H1 (cell line): Measurements from ENCODE around the gene EPB41L3. TPM values are rescaled to one million over a fixed set of nuclear protein-coding genes. Genes with fewer than 3 reads are reported as not detected.

Experiments used
- CTCF ChIA-PET: fragments of 300-600 bp; sonication (Branson Sonifier 250); formaldehyde crosslinking; loops from one replicate; lab custom pipeline; 2021; ENCODE audit not compliant: partially characterized antibody; lab: Charles Lee
- POLR2A ChIA-PET: fragments of 300-600 bp; sonication (Branson Sonifier 250); formaldehyde crosslinking; loops from one replicate; lab custom pipeline; 2021; ENCODE audit warnings: inconsistent platforms; ENCODE audit not compliant: partially characterized antibody; lab: Charles Lee
- DNase-seq, 2 experiments: peaks; one replicate each; pipeline versions ENCODE4 v3.0.0 to v3.0.0-alpha.2; 2010 to 2022; ENCODE audit warnings: low spot score in 2 of 2, low read depth in 1 of 2, mixed read lengths in 1 of 2
- FAIRE-seq: peaks from 2 replicates; lab custom pipeline; 2011; peaks lifted over from hg19 to GRCh38; lab: Jason Lieb, UNC
- H2AFZ ChIP-seq: 2 replicates; pipeline ENCODE4 v1.8.1; 2012; ENCODE audit warnings: low read length, inconsistent platforms
- H2AK5ac ChIP-seq: 2 replicates; pipeline ENCODE4 v1.6.1; 2013; ENCODE audit warnings: low read depth, low read length
- H2BK120ac ChIP-seq: replicated peaks from 2 replicates; pipeline ENCODE3; 2013; ENCODE audit warnings: low read depth, low read length, inconsistent platforms
- H2BK12ac ChIP-seq: 2 replicates; pipeline ENCODE4 v1.6.1; 2013; ENCODE audit warnings: low read depth, low read length
- H2BK15ac ChIP-seq: 2 replicates; pipeline ENCODE4 v1.6.1; 2013; ENCODE audit warnings: low read length
- H2BK20ac ChIP-seq: 2 replicates; pipeline ENCODE4 v1.6.1; 2013; ENCODE audit warnings: low read length
- H2BK5ac ChIP-seq: 2 replicates; pipeline ENCODE4 v1.6.1; 2013; ENCODE audit warnings: low read depth, low read length
- H3K14ac ChIP-seq: 2 replicates; pipeline ENCODE4 v1.6.1; 2013; ENCODE audit warnings: inconsistent platforms; ENCODE audit not compliant: insufficient read length
- H3K18ac ChIP-seq: 2 replicates; pipeline ENCODE4 v1.6.1; 2013; ENCODE audit warnings: low read length; ENCODE audit errors: extremely low read depth
- H3K23ac ChIP-seq: 2 replicates; pipeline ENCODE4 v1.6.1; 2013; ENCODE audit warnings: inconsistent platforms; ENCODE audit not compliant: insufficient read length
- H3K23me2 ChIP-seq: 2 replicates; pipeline ENCODE4 v1.6.1; 2013; ENCODE audit warnings: low read depth, low read length
- H3K27ac ChIP-seq: 2 replicates; pipeline ENCODE4 v1.6.1; 2011; ENCODE audit warnings: low read depth, low read length, inconsistent platforms
- H3K27me3 ChIP-seq, 4 experiments: replicated peaks in 1 of 4; 1 replicate in 1 of 4; 2 replicates in 3 of 4; pipeline versions ENCODE4 v1.6.1 to v1.8.1; 2011 to 2013; ENCODE audit warnings: low read length in 3 of 4, mild to moderate bottlenecking in 3 of 4, inconsistent platforms in 2 of 4, mixed read lengths in 2 of 4, moderate library complexity in 1 of 4; ENCODE audit not compliant: control insufficient read depth in 3 of 4, insufficient read depth in 3 of 4; ENCODE audit errors: extremely low read depth in 1 of 4
- H3K36me3 ChIP-seq, 4 experiments: 2 replicates each; pipeline versions ENCODE4 v1.6.1 to v1.8.1; 2011 to 2013; ENCODE audit warnings: mild to moderate bottlenecking in 4 of 4, low read length in 3 of 4, moderate library complexity in 2 of 4, control low read depth in 1 of 4, inconsistent platforms in 1 of 4; ENCODE audit not compliant: insufficient read depth in 4 of 4, control insufficient read depth in 2 of 4
- H3K4ac ChIP-seq: replicated peaks from 2 replicates; pipeline ENCODE3; 2013; ENCODE audit warnings: low read length, low read depth, mixed read lengths, inconsistent platforms; ENCODE audit not compliant: insufficient read length
- H3K4me1 ChIP-seq, 4 experiments: replicated peaks in 1 of 4; 1 replicate in 1 of 4; 2 replicates in 3 of 4; pipeline versions ENCODE4 v1.6.1 to v1.8.1; 2011 to 2013; ENCODE audit warnings: low read length in 3 of 4, inconsistent platforms in 2 of 4, mixed read lengths in 1 of 4; ENCODE audit not compliant: insufficient read depth in 4 of 4, control insufficient read depth in 3 of 4
- H3K4me2 ChIP-seq, 2 experiments: 2 replicates each; pipeline versions ENCODE4 v1.6.1 to v1.8.1; 2011 to 2013; ENCODE audit warnings: low read depth in 2 of 2, low read length in 2 of 2, control low read depth in 1 of 2, inconsistent platforms in 1 of 2, mild to moderate bottlenecking in 1 of 2; ENCODE audit not compliant: insufficient read depth in 1 of 2
- H3K4me3 ChIP-seq, 4 experiments: fragments of 200-600, 300-600 bp in 1 of 4; sonication (generic), shearing (Covaris generic), sonication (Bioruptor Twin) in 1 of 4; 2 replicates each; pipeline versions ENCODE4 v1.5.1 to v1.8.1; 2011 to 2016; ENCODE audit warnings: low read length in 4 of 4, low read depth in 3 of 4, control low read depth in 2 of 4, inconsistent platforms in 2 of 4, mild to moderate bottlenecking in 2 of 4, mixed read lengths in 1 of 4, moderate library complexity in 1 of 4; ENCODE audit not compliant: insufficient read depth in 2 of 4; ENCODE audit errors: extremely low read depth in 1 of 4
- H3K56ac ChIP-seq: replicated peaks from 2 replicates; pipeline ENCODE3; 2013; ENCODE audit warnings: low read depth, mild to moderate bottlenecking, mixed read lengths, low read length, inconsistent platforms; ENCODE audit not compliant: insufficient read length
- H3K79me1 ChIP-seq: 2 replicates; pipeline ENCODE4 v1.6.1; 2013; ENCODE audit warnings: low read depth, low read length, control low read depth
- H3K79me2 ChIP-seq, 2 experiments: 2 replicates each; pipeline versions ENCODE4 v1.6.1 to v1.8.1; 2012 to 2013; ENCODE audit warnings: low read length in 2 of 2, mild to moderate bottlenecking in 2 of 2, inconsistent platforms in 1 of 2; ENCODE audit not compliant: insufficient read depth in 2 of 2, control insufficient read depth in 1 of 2
- H3K9ac ChIP-seq, 4 experiments: replicated peaks in 1 of 4; 1 replicate in 1 of 4; 2 replicates in 3 of 4; pipeline versions ENCODE4 v1.6.1 to v1.8.1; 2011 to 2013; ENCODE audit warnings: low read depth in 3 of 4, low read length in 3 of 4, control low read depth in 2 of 4, mild to moderate bottlenecking in 2 of 4, moderate library complexity in 2 of 4, inconsistent platforms in 1 of 4; ENCODE audit errors: extremely low read depth in 1 of 4
- H3K9me3 ChIP-seq, 2 experiments: 2 replicates each; pipeline versions ENCODE4 v1.6.1 to v1.8.1; 2012 to 2013; ENCODE audit warnings: mild to moderate bottlenecking in 2 of 2, moderate library complexity in 2 of 2, control low read depth in 1 of 2, inconsistent platforms in 1 of 2, low read depth in 1 of 2, low read length in 1 of 2, mixed read lengths in 1 of 2; ENCODE audit not compliant: insufficient read depth in 2 of 2
- H4K20me1 ChIP-seq, 2 experiments: replicated peaks in 1 of 2; 2 replicates each; pipeline versions ENCODE3 to v1.8.1; 2011 to 2013; ENCODE audit warnings: inconsistent platforms in 2 of 2, low read length in 2 of 2, mild to moderate bottlenecking in 1 of 2; ENCODE audit not compliant: insufficient read depth in 2 of 2, control insufficient read depth in 1 of 2
- H4K5ac ChIP-seq: 2 replicates; pipeline ENCODE4 v1.6.1; 2013; ENCODE audit warnings: low read length, low read depth, mixed read lengths, inconsistent platforms; ENCODE audit not compliant: insufficient read length
- H4K8ac ChIP-seq: 2 replicates; pipeline ENCODE4 v1.8.0; 2013; ENCODE audit warnings: mild to moderate bottlenecking, moderate library complexity, low read length, inconsistent platforms; ENCODE audit not compliant: insufficient read depth; ENCODE audit errors: extremely low read depth
- H4K91ac ChIP-seq: replicated peaks from 2 replicates; pipeline ENCODE3; 2013; ENCODE audit warnings: low read length, mixed read lengths, inconsistent platforms; ENCODE audit not compliant: insufficient read length
- BCL11A ChIP-seq, 2 experiments: IDR thresholded peaks; one replicate each; pipeline ENCODE4 v1.6.1; 2011; ENCODE audit warnings: low read depth in 2 of 2, low read length in 2 of 2, mild to moderate bottlenecking in 2 of 2
- BRCA1 ChIP-seq: IDR thresholded peaks from 2 replicates; pipeline ENCODE4 v1.6.1; 2012; ENCODE audit warnings: low read depth, low read length, improper control_type of control experiment
- CREB1 ChIP-seq: IDR thresholded peaks from 2 replicates; pipeline ENCODE4 v1.6.1; 2012; ENCODE audit warnings: inconsistent platforms
- EP300 ChIP-seq, 2 experiments: IDR thresholded peaks; 1 replicate in 1 of 2; 2 replicates in 1 of 2; pipeline ENCODE4 v1.6.1; 2011 to 2012; ENCODE audit warnings: low read depth in 2 of 2, low read length in 2 of 2, mild to moderate bottlenecking in 2 of 2, borderline replicate concordance in 1 of 2, inconsistent platforms in 1 of 2, moderate library complexity in 1 of 2
- EZH2 ChIP-seq: fragments of 200-600 bp; sonication (generic); IDR thresholded peaks from 2 replicates; pipeline ENCODE4 v1.7.1; 2012; ENCODE audit warnings: low read depth, mild to moderate bottlenecking, moderate library complexity, low read length, inconsistent platforms; ENCODE audit not compliant: severe bottlenecking
- FOSL1 ChIP-seq: IDR thresholded peaks from 2 replicates; pipeline ENCODE4 v1.6.1; 2011; ENCODE audit warnings: mild to moderate bottlenecking, low read depth, low read length, moderate library complexity; ENCODE audit not compliant: insufficient read depth
- JUND ChIP-seq: IDR thresholded peaks from 2 replicates; pipeline ENCODE4 v1.6.1; 2011; ENCODE audit warnings: mild to moderate bottlenecking, improper control_type of control experiment, low read length
- RFX5 ChIP-seq: IDR thresholded peaks from 2 replicates; pipeline ENCODE4 v1.6.1; 2011; ENCODE audit warnings: low read depth, low read length, improper control_type of control experiment, borderline replicate concordance
- RNF2 ChIP-seq: fragments of 200-900, 300-1000 bp; sonication (generic); IDR thresholded peaks from 2 replicates; pipeline ENCODE4 v1.7.1; 2016; ENCODE audit warnings: borderline replicate concordance, low read depth, mild to moderate bottlenecking, antibody characterized with exemption, low read length; ENCODE audit not compliant: poor library complexity, severe bottlenecking; ENCODE audit errors: missing control alignments
- SAP30 ChIP-seq: fragments of 300-600 bp; sonication (generic); IDR thresholded peaks from 2 replicates; pipeline ENCODE4 v1.7.1; 2012; ENCODE audit warnings: low read length, moderate library complexity, mild to moderate bottlenecking, inconsistent platforms; ENCODE audit not compliant: insufficient read depth, insufficient replicate concordance
- TAF7 ChIP-seq: optimal IDR thresholded peaks from 2 replicates; pipeline ENCODE3; 2011; ENCODE audit warnings: low read depth, mild to moderate bottlenecking, inconsistent platforms, low read length, moderate library complexity, borderline replicate concordance
- WGBS, 2 experiments: shearing (Covaris generic) in 1 of 2; methylation state at CpG; one replicate each; pipeline versions ENCODE4 v1.1.6 to v1.1.7; 2013 to 2015; ENCODE audit warnings: low lambda C conversion rate in 2 of 2, mixed read lengths in 2 of 2, inconsistent platforms in 1 of 2, low coverage in 1 of 2, missing lambda C conversion rate in 1 of 2; ENCODE audit not compliant: insufficient replicate concordance in 2 of 2, insufficient coverage in 1 of 2, insufficient read length in 1 of 2; ENCODE audit errors: extremely low coverage in 1 of 2, missing lambda C conversion rate in 1 of 2; 5-methylcytosine and 5-hydroxymethylcytosine counted together
- polyA plus RNA-seq, 7 experiments: library from polyadenylated mRNA; depleted of rRNA in 3 of 7; stranded (reverse) in 5 of 7; unstranded in 2 of 7; fragments of >200 nt in 5 of 7; fragments of 200-250 nt in 2 of 7; gene quantifications; 1 replicate in 5 of 7; 2 replicates in 1 of 7; 4 replicates in 1 of 7; pipeline versions ENCODE4 v1.2.1 to v1.2.3, GENCODE V29; 2011 to 2013; ENCODE audit warnings: missing spikeins in 2 of 7, mixed read lengths in 2 of 7
- total RNA-seq: library from RNA; stranded (reverse); fragmentation: NEBNext Ultra II Directional; extraction: Animal tissue kit (Norgen Biotek cat#: 25700); gene quantifications from 2 replicates; pipeline ENCODE4 v1.2.1, GENCODE V29; 2021

EPB41L3 gene
- total and polyA plus RNA-seq, 2 of the 8 experiments (the other 6 are each of a cell fraction or from before 2014, with no cell fraction given), result 7.9 to 16.1 TPM

DNA sequence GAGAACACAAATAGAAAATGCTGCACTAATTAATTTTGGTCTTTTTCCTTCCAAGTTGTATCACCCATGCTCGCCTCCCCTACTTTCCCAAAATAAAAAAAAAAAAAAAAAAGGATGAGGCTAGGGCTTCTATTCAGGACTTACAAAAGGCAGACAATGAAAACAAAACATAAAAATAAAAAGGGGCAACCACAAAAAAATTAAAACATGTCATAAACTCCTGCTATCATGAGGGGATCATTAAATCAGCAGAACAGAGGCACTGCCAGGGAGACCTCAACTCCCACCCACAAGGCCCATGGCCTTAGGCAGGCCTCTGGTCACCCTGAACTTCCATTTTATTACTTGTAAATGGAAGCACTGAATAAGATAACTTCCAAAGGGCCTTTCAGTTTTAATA is 23.3 kb downstream of the EPB41L3 start:
- H3K4me3 ChIP-seq, result no peak overlapping the region
- no peak overlapping the region for H3K18ac ChIP-seq
- H4K20me1 ChIP-seq, result no peaks in the 10 kb centered on the region
- no peak overlapping the region for H2BK12ac ChIP-seq
- ChIA-PET CTCF (interaction anchor here (1.2 kb wide), 1 partner anchor 18 kb away, joined by 4 read pairs; no protein-coding TSS in a partner anchor), POLR2A (no interaction called here)
- H4K91ac ChIP-seq, result no peak overlapping the region
- FAIRE-seq (no peak), DNase-seq (no peak)
- no peak overlapping the region for H2AFZ ChIP-seq
- H3K23ac ChIP-seq, result no peak overlapping the region
- no peak overlapping the region for H3K14ac ChIP-seq
- H2BK20ac ChIP-seq, result no peak overlapping the region
- TF ChIP-seq RNF2 (no peak), EP300 (IDR thresholded peaks at IDR 0.05; ENCODE audit: borderline replicate concordance in 1 of 2, low read depth in 2 of 2, low read length in 2 of 2) (no peak), BRCA1 (no peak), BCL11A (IDR thresholded peaks at IDR 0.05; ENCODE audit: low read depth in 2 of 2, low read length in 2 of 2) (no peak), RFX5 (no peak), FOSL1 (no peak), CREB1 (no peak), TAF7 (no peak), EZH2 (no peak), SAP30 (no peak), JUND (no peak)
- no peaks in the 10 kb centered on the region for H3K9me3 ChIP-seq
- no peak overlapping the region for H4K8ac ChIP-seq
- H2AK5ac ChIP-seq, result no peak overlapping the region
- H3K36me3 ChIP-seq, result no peaks in the 10 kb centered on the region; a peak in 1 of 8 replicates
- no peak overlapping the region for H2BK5ac ChIP-seq
- no peaks in the 10 kb centered on the region for H3K79me2 ChIP-seq
- WGBS, 2 experiments, result 83% methylated on average over 1 of the region's 1 CpG; no CpG with 5 or more reads in 1 of the 2 experiments
- no peak overlapping the region for H3K4me2 ChIP-seq
- H3K27me3 ChIP-seq, result no peaks in the 10 kb centered on the region
- H4K5ac ChIP-seq, result no peak overlapping the region
- no peak overlapping the region for H3K27ac ChIP-seq
- H3K9ac ChIP-seq, result no peak overlapping the region
- no peaks in the 10 kb centered on the region for H3K4me1 ChIP-seq
- no peak overlapping the region for H2BK120ac ChIP-seq
- no peak overlapping the region for H2BK15ac ChIP-seq
- H3K23me2 ChIP-seq, result no peaks in the 10 kb centered on the region
- no peaks in the 10 kb centered on the region for H3K79me1 ChIP-seq
- no peak overlapping the region for H3K56ac ChIP-seq
- no peak overlapping the region for H3K4ac ChIP-seq
